PC-9 (cell line): Measurements from ENCODE around the gene AP2A1.

Source experiments
- CTCF ChIP-seq: fragments of 200-600 bp; sonication (generic); conservative IDR thresholded peaks from 2 replicates; pipeline ENCODE4 v1.6.1; 2017; ENCODE audit warnings: mixed run types, antibody characterized with exemption, mild to moderate bottlenecking, moderate library complexity
- EZH2 ChIP-seq: fragments of 200-600 bp; sonication (generic); IDR thresholded peaks from 2 replicates; pipeline ENCODE4 v1.8.0; 2017; ENCODE audit warnings: antibody characterized with exemption, low read depth

- no peak for TF ChIP-seq CTCF
- TF ChIP-seq EZH2, result no peak
These were observed 44.5 kb downstream of the AP2A1 start for GRCh38 chr19:49811328-49811727.
